ENCODE results near the gene RPTOR.

Gene RPTOR

GRCh38 chr17:80629298-80630028 is 84.8 kb downstream of the RPTOR start:
- no peak for DNase-seq
- Histone ChIP-seq H3K4me1 (ENCODE audit: control insufficient read depth, insufficient read depth, low read length, poor library complexity, severe bottlenecking) (no peaks in the 10 kb centered on the region), H3K27me3 (replicated peaks; ENCODE audit: control insufficient read depth, insufficient read depth, low read length, poor library complexity, severe bottlenecking) (no peaks in the 10 kb centered on the region)

GRCh38 chr17:80630560-80631120 is 86.0 kb downstream of the RPTOR start:
- H3K4me3 ChIP-seq (ENCODE audit: insufficient read depth, low read depth, low read length, poor library complexity, severe bottlenecking): no peak overlapping the region
- H3K36me3 ChIP-seq (ENCODE audit: control insufficient read depth, insufficient read depth, low read length): no peaks in the 10 kb centered on the region
- DNase-seq: no peak
- H3K9me3 ChIP-seq (ENCODE audit: control insufficient read depth, low read length): no peaks in the 10 kb centered on the region
- H3K4me1 ChIP-seq (ENCODE audit: control insufficient read depth, insufficient read depth, low read length, poor library complexity, severe bottlenecking): no peaks in the 10 kb centered on the region
- H3K27ac ChIP-seq (ENCODE audit: insufficient read depth, low read length, poor library complexity, severe bottlenecking): no peak overlapping the region
- H3K27me3 ChIP-seq (replicated peaks; ENCODE audit: control insufficient read depth, insufficient read depth, low read length, poor library complexity, severe bottlenecking): no peaks in the 10 kb centered on the region

More at GRCh38 chr17:80629298-80630028, 84.8 kb downstream of the RPTOR start:
- no peak overlapping the region for H3K27ac ChIP-seq (ENCODE audit: insufficient read depth, low read length, poor library complexity, severe bottlenecking)
- H3K36me3 ChIP-seq (ENCODE audit: control insufficient read depth, insufficient read depth, low read length): no peaks in the 10 kb centered on the region
- no peaks in the 10 kb centered on the region for H3K9me3 ChIP-seq (ENCODE audit: control insufficient read depth, low read length)
- H3K4me3 ChIP-seq (ENCODE audit: insufficient read depth, low read depth, low read length, poor library complexity, severe bottlenecking): no peak overlapping the region

GRCh38 chr17:80631142-80632045 is 86.8 kb downstream of the RPTOR start:
- Histone ChIP-seq H3K4me3 (ENCODE audit: insufficient read depth, low read depth, low read length, poor library complexity, severe bottlenecking) (no peak overlapping the region), H3K4me1 (ENCODE audit: control insufficient read depth, insufficient read depth, low read length, poor library complexity, severe bottlenecking) (no peaks in the 10 kb centered on the region), H3K27me3 (replicated peaks; ENCODE audit: control insufficient read depth, insufficient read depth, low read length, poor library complexity, severe bottlenecking) (no peaks in the 10 kb centered on the region), H3K27ac (ENCODE audit: insufficient read depth, low read length, poor library complexity, severe bottlenecking) (no peak overlapping the region), H3K9me3 (ENCODE audit: control insufficient read depth, low read length) (no peaks in the 10 kb centered on the region), H3K36me3 (ENCODE audit: control insufficient read depth, insufficient read depth, low read length) (no peaks in the 10 kb centered on the region)
- DNase-seq: no peak

GRCh38 chr17:80632046-80632581 is 87.5 kb downstream of the RPTOR start:
- no peak for DNase-seq
- no peaks in the 10 kb centered on the region for H3K9me3 ChIP-seq (ENCODE audit: control insufficient read depth, low read length)
- no peaks in the 10 kb centered on the region for H3K27me3 ChIP-seq (replicated peaks; ENCODE audit: control insufficient read depth, insufficient read depth, low read length, poor library complexity, severe bottlenecking)
- no peaks in the 10 kb centered on the region for H3K36me3 ChIP-seq (ENCODE audit: control insufficient read depth, insufficient read depth, low read length)
- no peak overlapping the region for H3K4me3 ChIP-seq (ENCODE audit: insufficient read depth, low read depth, low read length, poor library complexity, severe bottlenecking)
- H3K27ac ChIP-seq (ENCODE audit: insufficient read depth, low read length, poor library complexity, severe bottlenecking): no peak overlapping the region
- H3K4me1 ChIP-seq (ENCODE audit: control insufficient read depth, insufficient read depth, low read length, poor library complexity, severe bottlenecking): no peaks in the 10 kb centered on the region

- no peak for DNase-seq
- H3K4me1 ChIP-seq (ENCODE audit: control insufficient read depth, insufficient read depth, low read length, poor library complexity, severe bottlenecking): no peaks in the 10 kb centered on the region
- H3K9me3 ChIP-seq (ENCODE audit: control insufficient read depth, low read length): no peaks in the 10 kb centered on the region
- no peak overlapping the region for H3K4me3 ChIP-seq (ENCODE audit: insufficient read depth, low read depth, low read length, poor library complexity, severe bottlenecking)
- no peak overlapping the region for H3K27ac ChIP-seq (ENCODE audit: insufficient read depth, low read length, poor library complexity, severe bottlenecking)
- H3K27me3 ChIP-seq (replicated peaks; ENCODE audit: control insufficient read depth, insufficient read depth, low read length, poor library complexity, severe bottlenecking): no peaks in the 10 kb centered on the region
- no peaks in the 10 kb centered on the region for H3K36me3 ChIP-seq (ENCODE audit: control insufficient read depth, insufficient read depth, low read length)
These were observed 88.6 kb downstream of the RPTOR start for GRCh38 chr17:80633207-80633606.

- Histone ChIP-seq H3K4me3 (ENCODE audit: insufficient read depth, low read depth, low read length, poor library complexity, severe bottlenecking) (no peak overlapping the region), H3K27me3 (replicated peaks; ENCODE audit: control insufficient read depth, insufficient read depth, low read length, poor library complexity, severe bottlenecking) (no peaks in the 10 kb centered on the region), H3K36me3 (ENCODE audit: control insufficient read depth, insufficient read depth, low read length) (no peaks in the 10 kb centered on the region), H3K27ac (ENCODE audit: insufficient read depth, low read length, poor library complexity, severe bottlenecking) (no peak overlapping the region), H3K4me1 (ENCODE audit: control insufficient read depth, insufficient read depth, low read length, poor library complexity, severe bottlenecking) (no peaks in the 10 kb centered on the region), H3K9me3 (ENCODE audit: control insufficient read depth, low read length) (no peaks in the 10 kb centered on the region)
- no peak for DNase-seq
These were observed 89.4 kb downstream of the RPTOR start for GRCh38 chr17:80633994-80634566.

GRCh38 chr17:80636361-80637018 is 91.9 kb downstream of the RPTOR start:
- no peaks in the 10 kb centered on the region for H3K4me1 ChIP-seq (ENCODE audit: control insufficient read depth, insufficient read depth, low read length, poor library complexity, severe bottlenecking)
- H3K27ac ChIP-seq (ENCODE audit: insufficient read depth, low read length, poor library complexity, severe bottlenecking): no peak overlapping the region
- no peaks in the 10 kb centered on the region for H3K36me3 ChIP-seq (ENCODE audit: control insufficient read depth, insufficient read depth, low read length)
- H3K4me3 ChIP-seq (ENCODE audit: insufficient read depth, low read depth, low read length, poor library complexity, severe bottlenecking): no peak overlapping the region
- H3K9me3 ChIP-seq (ENCODE audit: control insufficient read depth, low read length): no peaks in the 10 kb centered on the region
- H3K27me3 ChIP-seq (replicated peaks; ENCODE audit: control insufficient read depth, insufficient read depth, low read length, poor library complexity, severe bottlenecking): no peaks in the 10 kb centered on the region
- DNase-seq: no peak

GRCh38 chr17:80637048-80637781 is 92.6 kb downstream of the RPTOR start:
- H3K4me3 ChIP-seq (ENCODE audit: insufficient read depth, low read depth, low read length, poor library complexity, severe bottlenecking): no peak overlapping the region
- no peaks in the 10 kb centered on the region for H3K9me3 ChIP-seq (ENCODE audit: control insufficient read depth, low read length)
- no peak overlapping the region for H3K27ac ChIP-seq (ENCODE audit: insufficient read depth, low read length, poor library complexity, severe bottlenecking)
- no peaks in the 10 kb centered on the region for H3K27me3 ChIP-seq (replicated peaks; ENCODE audit: control insufficient read depth, insufficient read depth, low read length, poor library complexity, severe bottlenecking)
- no peaks in the 10 kb centered on the region for H3K4me1 ChIP-seq (ENCODE audit: control insufficient read depth, insufficient read depth, low read length, poor library complexity, severe bottlenecking)
- no peaks in the 10 kb centered on the region for H3K36me3 ChIP-seq (ENCODE audit: control insufficient read depth, insufficient read depth, low read length)
- DNase-seq: no peak

GRCh38 chr17:80639658-80640057 is 95.0 kb downstream of the RPTOR start:
- Histone ChIP-seq H3K4me1 (ENCODE audit: control insufficient read depth, insufficient read depth, low read length, poor library complexity, severe bottlenecking) (no peaks in the 10 kb centered on the region), H3K27me3 (replicated peaks; ENCODE audit: control insufficient read depth, insufficient read depth, low read length, poor library complexity, severe bottlenecking) (no peaks in the 10 kb centered on the region), H3K36me3 (ENCODE audit: control insufficient read depth, insufficient read depth, low read length) (no peaks in the 10 kb centered on the region)

More at GRCh38 chr17:80639658-80640057, 95.0 kb downstream of the RPTOR start:
- Histone ChIP-seq H3K27ac (ENCODE audit: insufficient read depth, low read length, poor library complexity, severe bottlenecking) (no peak overlapping the region), H3K9me3 (ENCODE audit: control insufficient read depth, low read length) (no peaks in the 10 kb centered on the region), H3K4me3 (ENCODE audit: insufficient read depth, low read depth, low read length, poor library complexity, severe bottlenecking) (no peak overlapping the region)
- DNase-seq: no peak

Data from effector memory CD4-positive, alpha-beta T cell (primary cell).